ENCODE results near the gene NKX6-1.

DNA sequence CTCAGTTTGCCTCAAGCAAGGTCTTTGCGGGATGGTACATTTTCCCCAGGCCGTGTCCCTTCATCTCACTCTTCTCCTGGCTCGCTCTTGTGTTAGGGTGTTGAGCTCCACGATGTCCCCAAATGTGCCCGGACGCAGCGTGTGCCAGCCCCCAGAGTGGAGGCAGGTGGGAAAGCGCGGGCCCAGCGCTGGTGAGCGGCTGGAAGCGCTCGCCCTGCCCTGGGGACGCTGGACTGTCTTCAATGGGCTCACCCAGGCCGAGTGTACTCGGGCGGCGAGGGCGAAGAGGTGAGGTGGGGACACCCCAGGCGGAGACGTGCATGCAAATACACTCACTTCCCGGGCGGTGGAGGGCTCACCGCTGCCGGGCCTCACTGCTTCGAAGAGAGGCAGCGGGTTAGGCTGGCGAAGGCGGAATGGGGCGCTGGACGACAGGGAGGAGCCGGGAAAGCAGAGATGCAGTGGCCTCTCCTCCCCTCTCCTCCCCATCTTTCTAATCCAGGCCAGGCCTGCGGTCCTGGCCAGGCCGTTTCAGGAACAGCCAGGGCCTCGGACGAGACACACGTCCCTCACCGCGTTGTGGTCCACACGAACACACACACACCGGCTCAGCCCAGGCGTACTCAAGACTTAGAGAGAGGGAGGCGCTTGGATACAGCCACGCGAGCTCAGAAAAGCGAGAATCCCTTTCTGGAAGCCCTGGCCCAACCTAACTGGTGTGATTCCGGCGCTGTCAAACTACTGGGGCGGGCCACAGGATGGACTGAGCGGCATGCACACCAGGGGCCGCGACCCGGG lies 2.2 kb downstream of the NKX6-1 start:
- TF ChIP-seq POLR2AphosphoS5 (IDR thresholded peaks at IDR 0.05) (no peak), POLR2A (IDR thresholded peaks at IDR 0.05) (no peak), CTCF (IDR thresholded peaks at IDR 0.05 in 8 of 11, conservative IDR thresholded peaks at IDR 0.05 in 3 of 11) (no peak)

All from spleen (tissue), 7 donors.